OCI-LY3 (cell line): ENCODE measurements around the gene BCAT1.
"Not testable (repeated sequence)": the region's sequence is repeated elsewhere in the genome, so short reads cannot be mapped to it uniquely, and the experiment has no call there.

Experiments
- H2AFZ ChIP-seq: fragments of 200-600, 300-600 bp; shearing (Covaris generic); 2 replicates; pipeline ENCODE4 v1.6.0; 2014; ENCODE audit warnings: antibody characterized with exemption, low read depth, low read length
- H3K27ac ChIP-seq: fragments of 200-600, 300-600 bp; sonication (generic); 2 replicates; pipeline ENCODE4 v1.5.1; 2014; ENCODE audit warnings: mild to moderate bottlenecking, low read length, moderate library complexity, mixed read lengths
- H3K27me3 ChIP-seq: fragments of 200-600, 300-600 bp; sonication (generic); 2 replicates; pipeline ENCODE4 v1.6.1; 2014; ENCODE audit warnings: low read depth, low read length, mixed read lengths
- H3K36me3 ChIP-seq: fragments of 200-600, 300-600 bp; sonication (generic); replicated peaks from 2 replicates; pipeline ENCODE3; 2014; ENCODE audit warnings: low read depth, low read length, mixed read lengths
- H3K4me1 ChIP-seq: fragments of 300-600, 200-600 bp; sonication (generic); 2 replicates; pipeline ENCODE4 v1.6.1; 2014; ENCODE audit warnings: low read length, mixed read lengths
- H3K4me2 ChIP-seq: fragments of 200-600, 300-600 bp; sonication (generic); 2 replicates; pipeline ENCODE4 v1.6.1; 2014; ENCODE audit warnings: low read length, mixed read lengths
- H3K4me3 ChIP-seq: fragments of 300-600, 200-600 bp; sonication (generic); 2 replicates; pipeline ENCODE4 v1.5.1; 2014; ENCODE audit warnings: antibody characterized with exemption, mild to moderate bottlenecking, low read length, moderate library complexity
- H3K79me2 ChIP-seq: fragments of 300-600, 200-600 bp; shearing (Covaris generic); 2 replicates; pipeline ENCODE4 v1.6.1; 2014; ENCODE audit warnings: mild to moderate bottlenecking, low read length, mixed read lengths
- H3K9ac ChIP-seq: fragments of 300-600, 200-600 bp; shearing (Covaris generic); 2 replicates; pipeline ENCODE4 v1.6.0; 2014; ENCODE audit warnings: mild to moderate bottlenecking, low read length, moderate library complexity
- H3K9me3 ChIP-seq: fragments of 200-600, 300-600 bp; shearing (Covaris generic); 2 replicates; pipeline ENCODE4 v1.6.1; 2014; ENCODE audit warnings: low read length, mixed read lengths; ENCODE audit not compliant: insufficient read depth
- H4K20me1 ChIP-seq: fragments of 200-600, 300-600 bp; sonication (generic); 2 replicates; pipeline ENCODE4 v1.6.1; 2016; ENCODE audit warnings: low read length, mixed read lengths; ENCODE audit not compliant: insufficient read depth
- EZH2phosphoT487 ChIP-seq: fragments of 200-600 bp; shearing (Covaris generic); IDR thresholded peaks from 2 replicates; pipeline ENCODE4 v1.6.1; 2018; ENCODE audit warnings: antibody characterized with exemption, mixed run types, low read depth
- TF ChIP-seq, protein P1 (sequence below): fragments of 200-600, 300-600 bp; sonication (generic); IDR thresholded peaks from 2 replicates; pipeline ENCODE4 v1.5.1; 2014; ENCODE audit warnings: antibody characterized with exemption, low read length, low read depth

BCAT1 gene

DNA sequence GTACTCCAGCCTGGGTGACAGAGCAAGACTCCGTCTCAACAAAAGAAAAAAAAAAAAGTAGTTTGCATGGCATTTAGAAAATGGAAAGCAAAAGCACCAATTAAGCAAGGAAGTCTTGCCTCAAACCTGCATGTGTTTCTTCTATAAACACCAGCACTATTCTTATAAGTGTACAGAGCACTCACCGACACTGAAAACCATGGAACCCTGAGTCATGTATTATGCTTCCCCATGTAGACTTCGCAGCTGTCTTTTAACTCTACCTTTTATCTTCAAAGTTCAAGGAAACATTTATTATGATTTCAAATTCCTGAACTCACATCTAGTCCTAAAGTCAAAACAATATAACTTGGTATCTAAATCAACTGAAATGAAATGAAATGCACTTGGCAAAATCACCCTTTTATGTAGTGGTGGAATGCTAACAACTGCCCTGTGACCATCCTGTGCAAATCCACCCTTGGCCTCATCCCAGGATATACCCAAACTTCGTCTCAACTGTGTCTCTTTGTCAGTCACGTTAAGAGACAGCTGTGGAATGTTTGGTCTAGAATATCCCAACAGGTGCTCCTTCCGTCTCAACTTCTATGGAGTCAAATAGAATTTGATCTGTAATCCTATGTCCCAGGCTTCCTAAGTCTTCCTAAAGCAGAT lies 4.8 kb downstream of the BCAT1 start:
- peaks cover 100% of the 10 kb centered on the region for H3K79me2 ChIP-seq
- H3K9ac ChIP-seq = no peak overlapping the region
- peaks cover 58% of the 10 kb centered on the region for H3K36me3 ChIP-seq
- TF ChIP-seq EZH2phosphoT487 = no peak
- TF ChIP-seq, protein P1, sequence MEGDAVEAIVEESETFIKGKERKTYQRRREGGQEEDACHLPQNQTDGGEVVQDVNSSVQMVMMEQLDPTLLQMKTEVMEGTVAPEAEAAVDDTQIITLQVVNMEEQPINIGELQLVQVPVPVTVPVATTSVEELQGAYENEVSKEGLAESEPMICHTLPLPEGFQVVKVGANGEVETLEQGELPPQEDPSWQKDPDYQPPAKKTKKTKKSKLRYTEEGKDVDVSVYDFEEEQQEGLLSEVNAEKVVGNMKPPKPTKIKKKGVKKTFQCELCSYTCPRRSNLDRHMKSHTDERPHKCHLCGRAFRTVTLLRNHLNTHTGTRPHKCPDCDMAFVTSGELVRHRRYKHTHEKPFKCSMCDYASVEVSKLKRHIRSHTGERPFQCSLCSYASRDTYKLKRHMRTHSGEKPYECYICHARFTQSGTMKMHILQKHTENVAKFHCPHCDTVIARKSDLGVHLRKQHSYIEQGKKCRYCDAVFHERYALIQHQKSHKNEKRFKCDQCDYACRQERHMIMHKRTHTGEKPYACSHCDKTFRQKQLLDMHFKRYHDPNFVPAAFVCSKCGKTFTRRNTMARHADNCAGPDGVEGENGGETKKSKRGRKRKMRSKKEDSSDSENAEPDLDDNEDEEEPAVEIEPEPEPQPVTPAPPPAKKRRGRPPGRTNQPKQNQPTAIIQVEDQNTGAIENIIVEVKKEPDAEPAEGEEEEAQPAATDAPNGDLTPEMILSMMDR = no peak
- H3K9me3 ChIP-seq = no peaks in the 10 kb centered on the region
- no peak overlapping the region for H3K4me3 ChIP-seq
- H3K4me1 ChIP-seq = peaks cover 46% of the 10 kb centered on the region
- H3K27ac ChIP-seq = no peak overlapping the region
- no peaks in the 10 kb centered on the region for H3K27me3 ChIP-seq
- H2AFZ ChIP-seq = no peak overlapping the region
- H3K4me2 ChIP-seq = no peak overlapping the region
- peaks cover 37% of the 10 kb centered on the region for H4K20me1 ChIP-seq

DNA sequence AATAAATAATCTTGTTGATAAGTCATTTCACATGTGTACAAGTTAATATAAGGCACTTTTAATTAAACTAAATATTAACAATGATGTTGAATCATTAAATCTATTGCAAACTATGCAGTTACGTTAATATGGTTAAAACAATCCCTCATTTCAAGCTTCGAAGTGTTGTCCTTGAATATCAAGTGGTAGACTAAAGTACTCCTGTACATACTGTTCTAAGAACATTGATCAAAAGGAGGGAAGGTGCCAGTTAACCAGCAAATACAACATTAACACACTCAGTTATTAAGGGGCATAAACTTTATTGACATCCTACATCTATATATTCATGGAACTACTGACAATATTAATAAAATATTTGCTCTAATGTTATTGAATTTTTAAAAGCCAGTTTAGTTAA lies 8.7 kb downstream of the BCAT1 start:
- peaks cover 100% of the 10 kb centered on the region for H3K79me2 ChIP-seq

DNA sequence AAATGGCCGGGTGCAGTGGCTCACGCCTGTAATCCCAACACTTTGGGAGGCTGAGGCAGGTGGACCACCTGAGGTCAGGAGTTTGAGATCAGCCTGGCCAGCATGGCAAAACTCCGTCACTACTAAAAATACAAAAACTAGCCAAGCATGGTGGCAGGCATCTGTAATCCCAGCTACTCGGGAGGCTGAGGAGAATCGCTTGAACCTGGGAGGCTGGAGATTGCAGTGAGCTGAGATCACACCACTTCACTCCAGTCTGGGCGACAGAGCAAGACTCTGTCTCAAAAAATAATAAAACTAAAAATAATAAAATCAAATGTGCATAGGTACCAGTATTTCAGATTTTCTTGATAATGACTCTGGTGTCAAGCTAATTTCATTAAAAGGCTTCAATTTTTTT lies 9.3 kb downstream of the BCAT1 start:
- H3K4me3 ChIP-seq, H2AFZ ChIP-seq, H3K9ac ChIP-seq, H3K27ac ChIP-seq, H3K4me2 ChIP-seq, H3K9me3 ChIP-seq, H3K27me3 ChIP-seq: not testable (repeated sequence)
- peaks cover 59% of the 10 kb centered on the region for H3K36me3 ChIP-seq
- H3K4me1 ChIP-seq = peaks cover 51% of the 10 kb centered on the region
- H4K20me1 ChIP-seq = peaks cover 31% of the 10 kb centered on the region
- H3K79me2 ChIP-seq = peaks cover 100% of the 10 kb centered on the region

More for the DNA sequence above, 8.7 kb downstream of the BCAT1 start:
- Histone ChIP-seq H3K4me2 (no peak overlapping the region), H3K4me3 (no peak overlapping the region), H4K20me1 (peaks cover 31% of the 10 kb centered on the region), H3K36me3 (peaks cover 59% of the 10 kb centered on the region), H2AFZ (no peak overlapping the region), H3K9me3 (no peaks in the 10 kb centered on the region), H3K9ac (no peak overlapping the region), H3K4me1 (peaks cover 49% of the 10 kb centered on the region), H3K27ac (no peak overlapping the region), H3K27me3 (no peaks in the 10 kb centered on the region)
- TF ChIP-seq EZH2phosphoT487 = no peak
- TF ChIP-seq, protein P1 = no peak

DNA sequence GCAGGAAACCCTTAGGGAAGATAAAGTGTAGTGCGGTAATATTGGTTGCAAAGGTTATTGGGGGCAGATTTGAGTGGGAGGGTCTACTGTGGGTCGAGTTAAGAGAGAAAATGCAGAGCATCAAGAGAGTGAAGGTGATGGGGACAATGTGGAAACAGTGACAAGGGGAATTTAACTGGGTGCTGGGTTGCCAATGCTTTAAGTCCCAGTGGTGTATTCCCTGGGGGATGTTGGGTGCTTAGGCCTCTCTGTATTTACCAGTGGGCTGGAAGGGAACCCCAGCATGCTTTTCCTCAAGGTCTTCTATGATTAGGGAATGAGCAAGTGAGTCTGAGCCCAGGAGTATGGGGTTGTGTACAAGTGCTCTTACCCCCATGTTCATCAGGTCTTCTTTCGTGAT lies 10.6 kb downstream of the BCAT1 start:
- Histone ChIP-seq H4K20me1 (peaks cover 27% of the 10 kb centered on the region), H3K4me2 (no peak overlapping the region), H3K4me1 (peaks cover 53% of the 10 kb centered on the region), H3K9me3 (no peaks in the 10 kb centered on the region), H3K9ac (no peak overlapping the region), H2AFZ (no peak overlapping the region), H3K79me2 (peaks cover 100% of the 10 kb centered on the region), H3K27me3 (no peaks in the 10 kb centered on the region), H3K4me3 (no peak overlapping the region), H3K36me3 (peaks cover 63% of the 10 kb centered on the region), H3K27ac (no peak overlapping the region)
- no peak for TF ChIP-seq EZH2phosphoT487
- TF ChIP-seq, protein P1 = no peak
